Measurements from ENCODE around the gene PAGR1.

Gene PAGR1

GRCh38 chr16:29818082-29818481 lies 2.1 kb downstream of the PAGR1 start:
- TF ChIP-seq POLR2AphosphoS5 (IDR thresholded peaks at IDR 0.05; ENCODE audit: low read depth, low read length) (no peak), FOXP2 (optimal IDR thresholded peaks at IDR 0.05; ENCODE audit: borderline replicate concordance, extremely low read depth, extremely low read length, insufficient read depth) (no peak), REST (IDR thresholded peaks at IDR 0.05; ENCODE audit: insufficient read depth in 1 of 2, low read depth in 2 of 2, low read length in 2 of 2) (no peak), SIN3A (IDR thresholded peaks at IDR 0.05; ENCODE audit: borderline replicate concordance, insufficient read depth, low read length) (no peak), TAF1 (IDR thresholded peaks at IDR 0.05; ENCODE audit: borderline replicate concordance, insufficient read depth, low read length) (no peak)

- no peak for TF ChIP-seq TAF1 (IDR thresholded peaks at IDR 0.05; ENCODE audit: borderline replicate concordance, insufficient read depth, low read length)
- TF ChIP-seq SIN3A (IDR thresholded peaks at IDR 0.05; ENCODE audit: borderline replicate concordance, insufficient read depth, low read length), result no peak
- no peak for TF ChIP-seq POLR2AphosphoS5 (IDR thresholded peaks at IDR 0.05; ENCODE audit: low read depth, low read length)
- no peak for TF ChIP-seq REST (IDR thresholded peaks at IDR 0.05; ENCODE audit: insufficient read depth in 1 of 2, low read depth in 2 of 2, low read length in 2 of 2)
- TF ChIP-seq FOXP2 (optimal IDR thresholded peaks at IDR 0.05; ENCODE audit: borderline replicate concordance, extremely low read depth, extremely low read length, insufficient read depth), result no peak
Observed at GRCh38 chr16:29819506-29819905, 3.6 kb downstream of the PAGR1 start.

- TF ChIP-seq POLR2AphosphoS5 (IDR thresholded peaks at IDR 0.05; ENCODE audit: low read depth, low read length) (peak; percentile 69), SIN3A (IDR thresholded peaks at IDR 0.05; ENCODE audit: borderline replicate concordance, insufficient read depth, low read length) (peak; percentile 95; the same call in 1 of the 2 replicates), TAF1 (IDR thresholded peaks at IDR 0.05; ENCODE audit: borderline replicate concordance, insufficient read depth, low read length) (0 out of 2 replicates have a peak, but pooled peaks have one; percentile 22), FOXP2 (optimal IDR thresholded peaks at IDR 0.05; ENCODE audit: borderline replicate concordance, extremely low read depth, extremely low read length, insufficient read depth) (no peak)
Observed at GRCh38 chr16:29820271-29820701, 4.3 kb downstream of the PAGR1 start, which contains the start of gene MVP. Gene MVP (plus strand): TSS chr16:29820462. CDS start chr16:29830550, 10,088 bp downstream.

- TF ChIP-seq FOXP2 (optimal IDR thresholded peaks at IDR 0.05; ENCODE audit: borderline replicate concordance, extremely low read depth, extremely low read length, insufficient read depth) (no peak), POLR2AphosphoS5 (IDR thresholded peaks at IDR 0.05; ENCODE audit: low read depth, low read length) (no peak; the same call in 1 of the 2 replicates), SIN3A (IDR thresholded peaks at IDR 0.05; ENCODE audit: borderline replicate concordance, insufficient read depth, low read length) (no peak), TAF1 (IDR thresholded peaks at IDR 0.05; ENCODE audit: borderline replicate concordance, insufficient read depth, low read length) (no peak), REST (IDR thresholded peaks at IDR 0.05; ENCODE audit: insufficient read depth in 1 of 2, low read depth in 2 of 2, low read length in 2 of 2) (no peak)
Observed at GRCh38 chr16:29820730-29821642, 5.0 kb downstream of the PAGR1 start.

- TF ChIP-seq POLR2AphosphoS5 (IDR thresholded peaks at IDR 0.05; ENCODE audit: low read depth, low read length), result no peak
- peak; percentile 57; the same call in 1 of the 2 replicates for TF ChIP-seq SIN3A (IDR thresholded peaks at IDR 0.05; ENCODE audit: borderline replicate concordance, insufficient read depth, low read length)
Observed at GRCh38 chr16:29821643-29822115, 5.7 kb downstream of the PAGR1 start.

Measured in PFSK-1 (cell line).